Fibroblast of lung (primary cell): ENCODE data around the gene DCAF8. TPM values are rescaled to one million over a fixed set of nuclear protein-coding genes. Genes with fewer than 3 reads are reported as not detected.

Experiments used
- DNase-seq, 2 donors: peaks; one replicate each; pipeline versions ENCODE4 v3.0.0 to v3.0.0-alpha.2; 2010; ENCODE audit warnings: low read depth in 2 of 2
- H2AFZ ChIP-seq: 2 replicates; pipeline ENCODE4 v1.5.1; 2012; ENCODE audit warnings: low read length, control low read depth, inconsistent platforms
- H3K27ac ChIP-seq: 2 replicates; pipeline ENCODE4 v1.5.1; 2011; ENCODE audit warnings: low read length, control low read depth; ENCODE audit not compliant: insufficient read depth
- H3K27me3 ChIP-seq: 2 replicates; pipeline ENCODE4 v1.5.1; 2011; ENCODE audit warnings: mild to moderate bottlenecking, low read length; ENCODE audit not compliant: control insufficient read depth, insufficient read depth
- H3K36me3 ChIP-seq: 2 replicates; pipeline ENCODE4 v1.5.1; 2011; ENCODE audit warnings: low read length; ENCODE audit not compliant: control insufficient read depth, insufficient read depth
- H3K4me1 ChIP-seq: 2 replicates; pipeline ENCODE4 v1.5.1; 2011; ENCODE audit warnings: low read length; ENCODE audit not compliant: control insufficient read depth, insufficient read depth; ENCODE audit errors: extremely low read depth
- H3K4me2 ChIP-seq: 2 replicates; pipeline ENCODE4 v1.5.1; 2011; ENCODE audit warnings: low read length, control low read depth; ENCODE audit not compliant: insufficient read depth; ENCODE audit errors: extremely low read depth
- H3K4me3 ChIP-seq, 4 experiments: fragments of 200-600 bp in 1 of 4; sonication (generic) in 1 of 4; replicated peaks in 1 of 4; 2 replicates each; pipeline ENCODE4 v1.5.1; 2011 to 2016; ENCODE audit warnings: low read length in 4 of 4, low read depth in 3 of 4, mild to moderate bottlenecking in 3 of 4, control low read depth in 2 of 4, inconsistent platforms in 1 of 4, mixed read lengths in 1 of 4; ENCODE audit not compliant: insufficient read depth in 1 of 4; ENCODE audit errors: control extremely low read depth in 1 of 4
- H3K79me2 ChIP-seq: 2 replicates; pipeline ENCODE4 v1.5.1; 2012; ENCODE audit warnings: mild to moderate bottlenecking, low read length, inconsistent platforms; ENCODE audit not compliant: control insufficient read depth, insufficient read depth
- H3K9ac ChIP-seq: 2 replicates; pipeline ENCODE4 v1.5.1; 2011; ENCODE audit warnings: mild to moderate bottlenecking, low read length, control low read depth; ENCODE audit not compliant: insufficient read depth
- H3K9me3 ChIP-seq: 2 replicates; pipeline ENCODE4 v1.5.1; 2012; ENCODE audit warnings: low read depth, low read length; ENCODE audit not compliant: control insufficient read depth, insufficient read depth
- H4K20me1 ChIP-seq: 2 replicates; pipeline ENCODE4 v1.5.1; 2011; ENCODE audit warnings: low read length; ENCODE audit not compliant: control insufficient read depth, insufficient read depth; ENCODE audit errors: extremely low read depth
- EZH2 ChIP-seq: IDR thresholded peaks from 2 replicates; pipeline ENCODE4 v1.5.1; 2012; ENCODE audit warnings: low read length, control low read depth, mild to moderate bottlenecking; ENCODE audit errors: missing control alignments
- polyA minus RNA-seq: library from RNA; depleted of rRNA, polyadenylated mRNA; stranded (reverse); fragments of >200 nt; gene quantifications from 2 replicates; pipeline ENCODE4 v1.2.3, GENCODE V29; 2011; ENCODE audit warnings: low replicate concordance
- polyA plus RNA-seq, 2 donors: library from polyadenylated mRNA; depleted of rRNA in 1 of 2; stranded (reverse) in 1 of 2; unstranded in 1 of 2; fragments of >200 nt; gene quantifications; 2 replicates each; pipeline ENCODE4 v1.2.1, GENCODE V29; 2011 to 2012; ENCODE audit warnings: missing spikeins in 1 of 2
- total RNA-seq: library from RNA; depleted of rRNA; stranded (reverse); fragments of >200 nt; gene quantifications from 2 replicates; pipeline ENCODE4 v1.2.1, GENCODE V29; 2014
- TF ChIP-seq, protein P1 (sequence below), 2 donors: IDR thresholded peaks in 1 of 2; conservative IDR thresholded peaks in 1 of 2; 1 replicate in 1 of 2; 2 replicates in 1 of 2; pipeline ENCODE4 v1.5.1; 2011 to 2012; ENCODE audit warnings: low read length in 2 of 2, control low read depth in 1 of 2, inconsistent platforms in 1 of 2, low read depth in 1 of 2, mild to moderate bottlenecking in 1 of 2

The DCAF8 gene
- total RNA-seq (66.3 and 89.8 TPM in 2 replicates), polyA plus RNA-seq (72.6 and 75.4 TPM in 2 replicates), polyA minus RNA-seq (36.6 and 40.5 TPM in 2 replicates)
- polyA plus RNA-seq (2012) = 59.9 and 64.8 TPM in 2 replicates

GRCh38 chr1:160261893-160262794, at the start of gene DCAF8:
DCAF8 (minus strand) TSS chr1:160262549; CDS start chr1:160244008, 18,541 bp downstream.
- peak; percentile 96 to 98 for DNase-seq
- peaks cover 35% of the 10 kb centered on the region for H3K79me2 ChIP-seq
- H3K4me3 ChIP-seq = peak within 1 kb of the TSS; percentile 86 to 100 (median 96)

DNA sequence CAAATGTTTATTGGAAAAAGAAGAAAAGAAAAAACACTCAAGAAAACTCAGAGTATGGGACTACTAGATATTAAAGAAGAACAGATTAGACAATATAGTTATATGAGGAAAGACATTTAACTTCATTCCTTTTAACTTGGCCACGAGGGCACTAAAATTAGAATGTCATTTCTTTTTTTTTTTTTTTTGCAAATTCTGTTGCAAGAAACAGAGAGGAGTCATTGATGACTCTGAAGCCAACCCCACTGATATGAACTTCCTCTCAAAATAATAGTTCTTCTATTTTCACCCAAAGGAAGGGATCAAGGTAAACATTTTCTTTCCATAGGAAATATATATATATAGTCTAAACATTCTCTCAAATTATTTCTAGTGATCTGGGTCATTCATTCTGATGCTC, 47.2 kb upstream of the DCAF8 start:
- Histone ChIP-seq H3K27me3 (no peaks in the 10 kb centered on the region), H3K36me3 (peaks cover 28% of the 10 kb centered on the region), H2AFZ (no peak overlapping the region), H3K79me2 (no peaks in the 10 kb centered on the region), H3K27ac (no peak overlapping the region), H3K4me3 (no peak overlapping the region), H3K9ac (no peak overlapping the region), H3K9me3 (no peaks in the 10 kb centered on the region), H4K20me1 (no peaks in the 10 kb centered on the region), H3K4me2 (no peak overlapping the region), H3K4me1 (no peaks in the 10 kb centered on the region)
- DNase-seq = no peak
- TF ChIP-seq EZH2 = no peak
- TF ChIP-seq, protein P1, sequence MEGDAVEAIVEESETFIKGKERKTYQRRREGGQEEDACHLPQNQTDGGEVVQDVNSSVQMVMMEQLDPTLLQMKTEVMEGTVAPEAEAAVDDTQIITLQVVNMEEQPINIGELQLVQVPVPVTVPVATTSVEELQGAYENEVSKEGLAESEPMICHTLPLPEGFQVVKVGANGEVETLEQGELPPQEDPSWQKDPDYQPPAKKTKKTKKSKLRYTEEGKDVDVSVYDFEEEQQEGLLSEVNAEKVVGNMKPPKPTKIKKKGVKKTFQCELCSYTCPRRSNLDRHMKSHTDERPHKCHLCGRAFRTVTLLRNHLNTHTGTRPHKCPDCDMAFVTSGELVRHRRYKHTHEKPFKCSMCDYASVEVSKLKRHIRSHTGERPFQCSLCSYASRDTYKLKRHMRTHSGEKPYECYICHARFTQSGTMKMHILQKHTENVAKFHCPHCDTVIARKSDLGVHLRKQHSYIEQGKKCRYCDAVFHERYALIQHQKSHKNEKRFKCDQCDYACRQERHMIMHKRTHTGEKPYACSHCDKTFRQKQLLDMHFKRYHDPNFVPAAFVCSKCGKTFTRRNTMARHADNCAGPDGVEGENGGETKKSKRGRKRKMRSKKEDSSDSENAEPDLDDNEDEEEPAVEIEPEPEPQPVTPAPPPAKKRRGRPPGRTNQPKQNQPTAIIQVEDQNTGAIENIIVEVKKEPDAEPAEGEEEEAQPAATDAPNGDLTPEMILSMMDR (conservative IDR thresholded peaks at IDR 0.05 in 1 of 2, IDR thresholded peaks at IDR 0.05 in 1 of 2; ENCODE audit: low read depth in 1 of 2, low read length in 2 of 2) = no peak

More at GRCh38 chr1:160261893-160262794, at the start of gene DCAF8:
- H3K4me2 ChIP-seq = peak within 1 kb of the TSS; percentile 97
- peak within 1 kb of the TSS; percentile 100 for H3K27ac ChIP-seq
- H3K27me3 ChIP-seq = no peaks in the 10 kb centered on the region
- H3K9me3 ChIP-seq = no peaks in the 10 kb centered on the region
- H3K9ac ChIP-seq = peak within 1 kb of the TSS; percentile 98
- no peaks in the 10 kb centered on the region for H3K36me3 ChIP-seq
- peaks cover 7% of the 10 kb centered on the region for H3K4me1 ChIP-seq
- peak within 1 kb of the TSS; percentile 88 for H2AFZ ChIP-seq
- TF ChIP-seq EZH2 = no peak
- TF ChIP-seq, protein P1 (conservative IDR thresholded peaks at IDR 0.05 in 1 of 2, IDR thresholded peaks at IDR 0.05 in 1 of 2; ENCODE audit: low read depth in 1 of 2, low read length in 2 of 2) = no peak
- H4K20me1 ChIP-seq = no peaks in the 10 kb centered on the region

- peak; percentile 20 to 63 for DNase-seq
- H3K79me2 ChIP-seq = no peaks in the 10 kb centered on the region
- no peak overlapping the region for H2AFZ ChIP-seq
- peaks cover 28% of the 10 kb centered on the region for H3K36me3 ChIP-seq
- H3K9me3 ChIP-seq = no peaks in the 10 kb centered on the region
- TF ChIP-seq, protein P1 (conservative IDR thresholded peaks at IDR 0.05 in 1 of 2, IDR thresholded peaks at IDR 0.05 in 1 of 2; ENCODE audit: low read depth in 1 of 2, low read length in 2 of 2) = no peak
- TF ChIP-seq EZH2 = no peak
- H4K20me1 ChIP-seq = no peaks in the 10 kb centered on the region
- no peaks in the 10 kb centered on the region for H3K27me3 ChIP-seq
- no peak overlapping the region for H3K4me2 ChIP-seq
- no peak overlapping the region for H3K27ac ChIP-seq
- H3K4me1 ChIP-seq = no peaks in the 10 kb centered on the region
- no peak overlapping the region for H3K4me3 ChIP-seq
- H3K9ac ChIP-seq = no peak overlapping the region
Observed at GRCh38 chr1:160309185-160309557, 46.8 kb upstream of the DCAF8 start.
